Embryonic facial prominence (tissue), 1 donor: Measurements from ENCODE around the gene STK36.

ENCODE experiments used
- DNase-seq: peaks from one replicate; pipeline ENCODE4 v3.0.0-alpha.2; 2016; ENCODE audit errors: extremely low spot score

STK36 gene

GRCh38 chr2:218745559-218746469, 73.9 kb downstream of the STK36 start:
- no peak for DNase-seq

GRCh38 chr2:218746470-218746795, 74.5 kb downstream of the STK36 start:
- no peak for DNase-seq

- DNase-seq: no peak
These were observed 75.1 kb downstream of the STK36 start for GRCh38 chr2:218746960-218747359.

DNA sequence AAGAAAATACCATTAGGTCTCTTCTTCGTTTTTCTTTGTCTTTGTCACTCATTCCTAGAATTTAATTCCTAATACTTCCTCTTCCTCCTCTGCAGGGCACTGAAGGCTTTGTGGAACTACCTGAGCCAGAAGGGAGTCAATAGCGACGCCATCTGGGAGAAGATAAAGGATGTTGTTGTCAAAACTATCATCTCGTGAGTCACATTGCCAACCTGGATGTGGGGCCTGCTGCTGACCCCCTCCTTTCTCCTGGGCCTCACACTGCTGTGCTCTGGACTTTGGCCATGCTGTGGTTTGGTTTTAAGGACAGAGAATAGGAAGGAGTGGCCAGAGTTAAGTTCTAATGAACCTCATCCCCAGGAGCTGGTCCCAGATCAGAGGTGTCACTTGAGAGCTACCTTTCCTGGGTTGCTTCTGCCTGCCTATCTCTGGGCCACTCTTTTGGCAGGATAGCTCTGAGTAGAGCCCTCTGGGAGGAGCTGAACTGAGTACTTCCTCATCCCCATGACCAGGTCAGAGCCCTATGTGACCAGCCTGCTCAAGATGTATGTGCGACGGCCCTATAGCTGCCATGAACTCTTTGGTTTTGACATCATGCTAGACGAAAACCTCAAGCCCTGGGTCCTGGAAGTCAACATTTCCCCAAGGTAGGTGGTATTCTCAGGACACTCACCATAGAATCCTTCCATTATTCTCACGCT, 77.0 kb downstream of the STK36 start:
- DNase-seq: no peak
